Measurements from ENCODE around the gene ACP7.

- TF ChIP-seq CTCF (IDR thresholded peaks at IDR 0.05): no peak
- TF ChIP-seq POLR2A (IDR thresholded peaks at IDR 0.05; ENCODE audit: low read depth): no peak
Observed at GRCh38 chr19:39098365-39099269, 14.4 kb downstream of the ACP7 start.

Measured in esophagus muscularis mucosa (tissue), 3 donors.